Large intestine (tissue), 3 donors: ENCODE results near the gene RUNDC3A. TPM values are rescaled to one million over a fixed set of nuclear protein-coding genes. Genes with fewer than 3 reads are reported as not detected.
A peak's percentile ranks its signal among the peaks of the same experiment; 100 is the strongest.
"Not testable (repeated sequence)": the region's sequence is repeated elsewhere in the genome, so short reads cannot be mapped to it uniquely, and the experiment has no call there.

ENCODE experiments used
- DNase-seq, 2 donors: peaks; one replicate each; pipeline versions ENCODE4 v3.0.0 to v3.0.0-alpha.2; 2013
- H3K27ac ChIP-seq: one replicate; pipeline ENCODE4 v1.5.1; 2013; ENCODE audit warnings: low read length
- H3K27me3 ChIP-seq: 2 replicates; pipeline ENCODE4 v1.6.1; 2013; ENCODE audit warnings: low read length; ENCODE audit not compliant: control insufficient read depth, insufficient read depth
- H3K36me3 ChIP-seq: 2 replicates; pipeline ENCODE4 v1.6.1; 2013; ENCODE audit warnings: low read length; ENCODE audit not compliant: control insufficient read depth, insufficient read depth
- H3K4me1 ChIP-seq: one replicate; pipeline ENCODE4 v1.6.1; 2013; ENCODE audit warnings: low read length; ENCODE audit not compliant: control insufficient read depth, insufficient read depth
- H3K4me3 ChIP-seq: one replicate; pipeline ENCODE4 v1.5.1; 2013; ENCODE audit warnings: low read length
- H3K9me3 ChIP-seq: one replicate; pipeline ENCODE4 v1.6.1; 2013; ENCODE audit warnings: mild to moderate bottlenecking, low read depth, low read length, moderate library complexity; ENCODE audit not compliant: control insufficient read depth
- WGBS: methylation state at CpG from one replicate; pipeline ENCODE4 v1.1.5; 2013; ENCODE audit warnings: low lambda C conversion rate; ENCODE audit not compliant: insufficient coverage; 5-methylcytosine and 5-hydroxymethylcytosine counted together
- polyA plus RNA-seq: library from polyadenylated mRNA; unstranded; fragments of 120-200 nt; gene quantifications from one replicate; pipeline ENCODE4 v1.2.1, GENCODE V29; 2013

The RUNDC3A gene
- polyA plus RNA-seq, 1 donor, result 17.2 TPM

DNA sequence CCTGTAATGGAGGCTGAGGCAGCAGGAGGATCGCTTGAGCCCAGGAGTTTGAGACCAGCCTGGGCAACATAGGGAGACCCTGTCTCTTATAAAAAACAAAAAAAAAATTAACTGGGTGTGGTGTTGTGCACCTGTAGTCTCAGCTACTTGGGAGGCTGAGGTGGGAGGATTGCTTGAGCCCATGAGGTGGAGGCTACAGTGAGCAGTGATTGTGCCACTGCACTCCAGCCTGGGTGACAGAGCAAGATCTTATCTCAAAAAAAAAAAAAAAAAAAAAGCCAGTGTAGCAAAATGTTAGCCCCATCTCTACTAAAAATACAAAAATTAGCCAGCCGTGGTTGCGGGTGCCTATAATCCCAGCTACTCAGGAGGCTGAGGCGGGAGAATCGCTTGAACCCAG, 21.9 kb downstream of the RUNDC3A start:
- not testable (repeated sequence) for DNase-seq, H3K27ac ChIP-seq, H3K4me3 ChIP-seq, H3K27me3 ChIP-seq, H3K9me3 ChIP-seq, H3K36me3 ChIP-seq
- no CpG with 5 or more reads among the region's 5 CpGs for WGBS
- H3K4me1 ChIP-seq, result peaks cover 12% of the 10 kb centered on the region

- H3K27me3 ChIP-seq, result no peaks in the 10 kb centered on the region
- no peak overlapping the region for H3K4me3 ChIP-seq
- WGBS, result no CpG with 5 or more reads among the region's 7 CpGs
- H3K9me3 ChIP-seq, result no peaks in the 10 kb centered on the region
- peaks cover 8% of the 10 kb centered on the region for H3K4me1 ChIP-seq
- no peaks in the 10 kb centered on the region for H3K36me3 ChIP-seq
- H3K27ac ChIP-seq, result no peak overlapping the region
- peak; percentile 77 to 84 for DNase-seq
Measured at GRCh38 chr17:44331249-44331760, 22.9 kb downstream of the RUNDC3A start.

DNA sequence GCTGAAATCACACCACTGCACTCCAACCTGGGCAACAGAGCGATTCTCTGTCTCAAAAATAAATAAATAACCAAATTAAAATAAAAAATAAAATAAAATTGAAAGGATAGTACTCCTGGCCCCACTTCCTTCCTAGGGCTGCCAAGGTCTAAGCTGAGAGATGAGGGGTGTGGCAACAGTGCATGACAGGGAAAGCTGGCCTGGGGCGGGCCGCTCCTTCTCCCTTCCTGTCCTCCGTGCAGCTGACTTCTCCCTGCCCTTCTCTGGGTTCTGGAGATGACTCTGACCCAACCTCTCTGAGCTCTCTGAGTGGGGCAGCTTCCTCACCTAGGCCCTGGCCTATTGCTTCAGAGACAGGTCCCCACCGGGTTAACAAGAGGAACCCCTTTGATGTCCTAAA, 25.0 kb downstream of the RUNDC3A start:
- no peak overlapping the region for H3K4me3 ChIP-seq
- no peaks in the 10 kb centered on the region for H3K27me3 ChIP-seq
- WGBS, result no CpG with 5 or more reads among the region's 5 CpGs
- no peaks in the 10 kb centered on the region for H3K9me3 ChIP-seq
- H3K36me3 ChIP-seq, result no peaks in the 10 kb centered on the region
- DNase-seq, result peak in 1 of 2 donors; percentile 56
- no peak overlapping the region for H3K27ac ChIP-seq
- peaks cover 14% of the 10 kb centered on the region for H3K4me1 ChIP-seq

- WGBS, result no CpG with 5 or more reads among the region's 2 CpGs
- peaks cover 23% of the 10 kb centered on the region for H3K4me1 ChIP-seq
- H3K27me3 ChIP-seq, result no peaks in the 10 kb centered on the region
- H3K27ac ChIP-seq, result no peak overlapping the region
- H3K9me3 ChIP-seq, result no peaks in the 10 kb centered on the region
- H3K36me3 ChIP-seq, result no peaks in the 10 kb centered on the region
- no peak for DNase-seq
- H3K4me3 ChIP-seq, result no peak overlapping the region
Measured at GRCh38 chr17:44334315-44334714, 25.9 kb downstream of the RUNDC3A start.

- H3K27ac ChIP-seq, result no peak overlapping the region
- H3K4me3 ChIP-seq, result no peak overlapping the region
- H3K36me3 ChIP-seq, result no peaks in the 10 kb centered on the region
- peak in 1 of 2 donors; percentile 57 for DNase-seq
- WGBS, result no CpG with 5 or more reads among the region's 3 CpGs
- no peaks in the 10 kb centered on the region for H3K9me3 ChIP-seq
- no peaks in the 10 kb centered on the region for H3K27me3 ChIP-seq
- peaks cover 27% of the 10 kb centered on the region for H3K4me1 ChIP-seq
Measured at GRCh38 chr17:44334727-44335126, 26.3 kb downstream of the RUNDC3A start.

GRCh38 chr17:44335564-44335963, 27.2 kb downstream of the RUNDC3A start:
- DNase-seq, result no peak
- Histone ChIP-seq H3K36me3 (no peaks in the 10 kb centered on the region), H3K4me1 (peaks cover 33% of the 10 kb centered on the region), H3K4me3 (no peak overlapping the region), H3K27ac (no peak overlapping the region), H3K9me3 (no peaks in the 10 kb centered on the region), H3K27me3 (no peaks in the 10 kb centered on the region)
- WGBS, result no CpG with 5 or more reads among the region's 3 CpGs

- WGBS, result no CpG with 5 or more reads among the region's 5 CpGs
- Histone ChIP-seq H3K4me1 (peaks cover 34% of the 10 kb centered on the region), H3K27me3 (no peaks in the 10 kb centered on the region), H3K27ac (no peak overlapping the region), H3K4me3 (no peak overlapping the region), H3K36me3 (no peaks in the 10 kb centered on the region), H3K9me3 (no peaks in the 10 kb centered on the region)
- no peak for DNase-seq
Measured at GRCh38 chr17:44335968-44336367, 27.6 kb downstream of the RUNDC3A start.

GRCh38 chr17:44338702-44339101, 30.3 kb downstream of the RUNDC3A start:
- Histone ChIP-seq H3K27ac (peak overlapping the region; percentile 98), H3K4me1 (peaks cover 40% of the 10 kb centered on the region), H3K9me3 (no peaks in the 10 kb centered on the region), H3K36me3 (no peaks in the 10 kb centered on the region), H3K27me3 (no peaks in the 10 kb centered on the region), H3K4me3 (no peak overlapping the region)
- peak; percentile 91 to 94 for DNase-seq
- WGBS, result no CpG with 5 or more reads among the region's 6 CpGs

- H3K36me3 ChIP-seq, H3K4me3 ChIP-seq, H3K27me3 ChIP-seq, H3K9me3 ChIP-seq: not testable (repeated sequence)
- WGBS, result no CpG with 5 or more reads among the region's 5 CpGs
- Histone ChIP-seq H3K27ac (peak overlapping the region; percentile 74), H3K4me1 (peaks cover 39% of the 10 kb centered on the region)
- peak in 1 of 2 donors; percentile 75 for DNase-seq
Measured at GRCh38 chr17:44340553-44340952, 32.2 kb downstream of the RUNDC3A start.

- no peak overlapping the region for H3K27ac ChIP-seq
- 80% methylated on average over 1 of the region's 11 CpGs for WGBS
Measured at GRCh38 chr17:44343510-44344209, 35.3 kb downstream of the RUNDC3A start.

DNA sequence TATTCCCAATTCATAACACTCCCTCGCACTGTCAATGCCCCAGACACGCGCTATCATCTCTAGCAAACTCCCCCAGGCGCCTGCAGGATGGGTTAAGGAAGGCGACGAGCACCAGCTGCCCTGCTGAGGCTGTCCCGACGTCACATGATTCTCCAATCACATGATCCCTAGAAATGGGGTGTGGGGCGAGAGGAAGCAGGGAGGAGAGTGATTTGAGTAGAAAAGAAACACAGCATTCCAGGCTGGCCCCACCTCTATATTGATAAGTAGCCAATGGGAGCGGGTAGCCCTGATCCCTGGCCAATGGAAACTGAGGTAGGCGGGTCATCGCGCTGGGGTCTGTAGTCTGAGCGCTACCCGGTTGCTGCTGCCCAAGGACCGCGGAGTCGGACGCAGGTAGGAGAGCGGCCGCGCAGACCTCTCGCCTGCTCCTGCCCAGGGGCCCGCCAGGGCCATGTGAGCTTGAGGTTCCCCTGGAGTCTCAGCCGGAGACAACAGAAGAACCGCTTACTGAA, 36.6 kb downstream of the RUNDC3A start, which contains the start of gene GRN:
TSS of gene GRN (plus strand) at position 364 of the 515 bp plus-strand sequence. CDS start 3,863 bp downstream, outside the sequence.
- DNase-seq, result peak; percentile 99
- Histone ChIP-seq H3K9me3 (no peaks in the 10 kb centered on the region), H3K27ac (peak within 1 kb of the TSS; percentile 97), H3K4me1 (peaks cover 27% of the 10 kb centered on the region), H3K36me3 (peaks cover 19% of the 10 kb centered on the region), H3K27me3 (no peaks in the 10 kb centered on the region), H3K4me3 (peak within 1 kb of the TSS; percentile 99)
- no CpG with 5 or more reads among the region's 26 CpGs for WGBS

More at GRCh38 chr17:44343510-44344209, 35.3 kb downstream of the RUNDC3A start:
- no peak overlapping the region for H3K4me3 ChIP-seq
- H3K9me3 ChIP-seq, result no peaks in the 10 kb centered on the region
- H3K4me1 ChIP-seq, result peaks cover 39% of the 10 kb centered on the region
- H3K27me3 ChIP-seq, result no peaks in the 10 kb centered on the region
- DNase-seq, result no peak
- H3K36me3 ChIP-seq, result peaks cover 6% of the 10 kb centered on the region
